Measurements from ENCODE around the gene EFHC2.

- TF ChIP-seq, protein P1, sequence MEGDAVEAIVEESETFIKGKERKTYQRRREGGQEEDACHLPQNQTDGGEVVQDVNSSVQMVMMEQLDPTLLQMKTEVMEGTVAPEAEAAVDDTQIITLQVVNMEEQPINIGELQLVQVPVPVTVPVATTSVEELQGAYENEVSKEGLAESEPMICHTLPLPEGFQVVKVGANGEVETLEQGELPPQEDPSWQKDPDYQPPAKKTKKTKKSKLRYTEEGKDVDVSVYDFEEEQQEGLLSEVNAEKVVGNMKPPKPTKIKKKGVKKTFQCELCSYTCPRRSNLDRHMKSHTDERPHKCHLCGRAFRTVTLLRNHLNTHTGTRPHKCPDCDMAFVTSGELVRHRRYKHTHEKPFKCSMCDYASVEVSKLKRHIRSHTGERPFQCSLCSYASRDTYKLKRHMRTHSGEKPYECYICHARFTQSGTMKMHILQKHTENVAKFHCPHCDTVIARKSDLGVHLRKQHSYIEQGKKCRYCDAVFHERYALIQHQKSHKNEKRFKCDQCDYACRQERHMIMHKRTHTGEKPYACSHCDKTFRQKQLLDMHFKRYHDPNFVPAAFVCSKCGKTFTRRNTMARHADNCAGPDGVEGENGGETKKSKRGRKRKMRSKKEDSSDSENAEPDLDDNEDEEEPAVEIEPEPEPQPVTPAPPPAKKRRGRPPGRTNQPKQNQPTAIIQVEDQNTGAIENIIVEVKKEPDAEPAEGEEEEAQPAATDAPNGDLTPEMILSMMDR (conservative IDR thresholded peaks at IDR 0.05 in 1 of 2, IDR thresholded peaks at IDR 0.05 in 1 of 2; ENCODE audit: extremely low read depth in 1 of 2, insufficient read depth in 1 of 2, low read depth in 1 of 2, low read length in 2 of 2), result no peak
- TF ChIP-seq EZH2 (IDR thresholded peaks at IDR 0.05; ENCODE audit: borderline replicate concordance, low read length), result no peak
Observed at GRCh38 chrX:44113337-44113736, 230.1 kb downstream of the EFHC2 start.
